Liver (tissue), 9 donors: ENCODE results near the gene ANKRD11. TPM values are rescaled to one million over a fixed set of nuclear protein-coding genes. Genes with fewer than 3 reads are reported as not detected.

Source experiments
- DNase-seq: peaks from one replicate; pipeline ENCODE4 v3.0.0-alpha.2; 2017; ENCODE audit warnings: low spot score
- H3K27ac ChIP-seq, 2 donors: one replicate each; pipeline ENCODE4 v1.7.0; 2013; ENCODE audit warnings: inconsistent platforms in 2 of 2, low read length in 2 of 2, control low read depth in 1 of 2, low read depth in 1 of 2, mild to moderate bottlenecking in 1 of 2
- H3K27me3 ChIP-seq, 4 donors: one replicate each; pipeline versions ENCODE4 v1.6.1 to v1.7.0; 2013; ENCODE audit warnings: low read length in 3 of 4, inconsistent platforms in 1 of 4, mild to moderate bottlenecking in 1 of 4, moderate library complexity in 1 of 4; ENCODE audit not compliant: control insufficient read depth in 4 of 4, insufficient read depth in 4 of 4
- H3K36me3 ChIP-seq, 4 donors: one replicate each; pipeline versions ENCODE4 v1.6.1 to v1.7.0; 2013; ENCODE audit warnings: low read length in 3 of 4, mild to moderate bottlenecking in 3 of 4, low read depth in 1 of 4, moderate library complexity in 1 of 4; ENCODE audit not compliant: control insufficient read depth in 4 of 4, insufficient read depth in 3 of 4
- H3K4me1 ChIP-seq, 4 donors: one replicate each; pipeline versions ENCODE4 v1.6.1 to v1.7.0; 2013; ENCODE audit warnings: low read length in 3 of 4, mild to moderate bottlenecking in 3 of 4, moderate library complexity in 1 of 4; ENCODE audit not compliant: control insufficient read depth in 4 of 4, insufficient read depth in 4 of 4
- H3K4me3 ChIP-seq, 3 donors: one replicate each; pipeline versions ENCODE4 v1.6.1 to v1.7.0; 2013; ENCODE audit warnings: low read length in 3 of 3, control low read depth in 1 of 3, low read depth in 1 of 3, mild to moderate bottlenecking in 1 of 3
- H3K9ac ChIP-seq, 2 donors: one replicate each; pipeline ENCODE4 v1.7.0; 2013; ENCODE audit warnings: low read length in 2 of 2, mild to moderate bottlenecking in 2 of 2, moderate library complexity in 2 of 2, control low read depth in 1 of 2, low read depth in 1 of 2
- H3K9me3 ChIP-seq, 4 donors: one replicate each; pipeline versions ENCODE4 v1.6.1 to v1.7.0; 2013; ENCODE audit warnings: low read length in 3 of 4; ENCODE audit not compliant: control insufficient read depth in 4 of 4
- EGR1 ChIP-seq, 2 donors: IDR thresholded peaks; 2 replicates each; pipeline ENCODE4 v1.6.1; 2016 to 2018; ENCODE audit warnings: antibody characterized with exemption in 2 of 2, low read depth in 2 of 2
- FOXA1 ChIP-seq: IDR thresholded peaks from 2 replicates; pipeline ENCODE4 v1.6.1; 2016; ENCODE audit warnings: antibody characterized with exemption
- FOXA2 ChIP-seq: IDR thresholded peaks from 2 replicates; pipeline ENCODE4 v1.6.1; 2016; ENCODE audit warnings: antibody characterized with exemption
- GABPA ChIP-seq, 2 donors: IDR thresholded peaks in 1 of 2; conservative IDR thresholded peaks in 1 of 2; 2 replicates each; pipeline ENCODE4 v1.6.1; 2016; ENCODE audit warnings: antibody characterized with exemption in 2 of 2, mild to moderate bottlenecking in 1 of 2, moderate library complexity in 1 of 2
- HNF4A ChIP-seq, 2 donors: conservative IDR thresholded peaks; 2 replicates each; pipeline ENCODE4 v1.6.1; 2016; ENCODE audit warnings: antibody characterized with exemption in 2 of 2, mild to moderate bottlenecking in 2 of 2
- HNF4G ChIP-seq: IDR thresholded peaks from 2 replicates; pipeline ENCODE4 v1.6.1; 2016; ENCODE audit warnings: antibody characterized with exemption
- JUND ChIP-seq, 2 donors: IDR thresholded peaks; 2 replicates each; pipeline ENCODE4 v1.6.1; 2016; ENCODE audit warnings: antibody characterized with exemption in 2 of 2
- NR2F2 ChIP-seq: IDR thresholded peaks from 2 replicates; pipeline ENCODE4 v1.6.1; 2016; ENCODE audit warnings: antibody characterized with exemption
- RAD21 ChIP-seq, 2 donors: IDR thresholded peaks; 2 replicates each; pipeline ENCODE4 v1.6.1; 2016; ENCODE audit warnings: antibody characterized with exemption in 2 of 2, mild to moderate bottlenecking in 2 of 2
- RXRA ChIP-seq, 2 donors: IDR thresholded peaks; 2 replicates each; pipeline ENCODE4 v1.6.1; 2017 to 2018; ENCODE audit warnings: antibody characterized with exemption in 2 of 2, mild to moderate bottlenecking in 1 of 2
- SP1 ChIP-seq: IDR thresholded peaks from 2 replicates; pipeline ENCODE4 v1.6.1; 2018; ENCODE audit warnings: antibody characterized with exemption, mild to moderate bottlenecking
- TAF1 ChIP-seq: conservative IDR thresholded peaks from 2 replicates; pipeline ENCODE4 v1.6.1; 2016; ENCODE audit warnings: antibody characterized with exemption, mild to moderate bottlenecking
- YY1 ChIP-seq: IDR thresholded peaks from 2 replicates; pipeline ENCODE4 v1.6.1; 2016; ENCODE audit warnings: antibody characterized with exemption, mild to moderate bottlenecking
- WGBS: extraction: QIAGEN DNeasy Blood & Tissue Kit; methylation state at CpG from one replicate; pipeline ENCODE4 v1.1.7; 2013; 5-methylcytosine and 5-hydroxymethylcytosine counted together
- polyA plus RNA-seq, 2 donors: library from polyadenylated mRNA; stranded (reverse) in 1 of 2; unstranded in 1 of 2; fragments of 200-250 nt in 1 of 2; fragments of >200 nt in 1 of 2; fragmentation: Nextera tagmentation in 1 of 2; extraction: Ambion mirVana in 1 of 2; gene quantifications; one replicate each; pipeline versions ENCODE4 v1.2.1 to v1.2.3, GENCODE V29; 2013 to 2015
- total RNA-seq, 2 donors: library from RNA; depleted of rRNA; stranded (reverse); fragments of >200 nt; gene quantifications; one replicate each; pipeline ENCODE4 v1.2.3, GENCODE V29; 2014
- TF ChIP-seq, protein P1 (sequence below): IDR thresholded peaks from 2 replicates; pipeline ENCODE4 v1.6.1; 2016; ENCODE audit warnings: antibody characterized with exemption
- TF ChIP-seq, protein P2 (sequence below): fragments of 150-350 bp; IDR thresholded peaks from 2 replicates; pipeline ENCODE4 v1.5.1; 2017; ENCODE audit warnings: improper control_type of control experiment, low read depth, low read length; ENCODE audit not compliant: missing input control
- TF ChIP-seq, protein P3 (sequence below): IDR thresholded peaks from 2 replicates; pipeline ENCODE4 v1.6.1; 2016; ENCODE audit warnings: antibody characterized with exemption, mild to moderate bottlenecking
- TF ChIP-seq, protein P4 (sequence below): IDR thresholded peaks from 2 replicates; pipeline ENCODE4 v1.6.1; 2016; ENCODE audit warnings: antibody characterized with exemption
- donor health status: healthy.
- donor health status: healthy.
- donor health status: healthy.
- donor health status: healthy.
- donor health status: healthy.

The ANKRD11 gene
- total and polyA plus RNA-seq, 4 donors, result 16.3 to 55.1 (median 28.0) TPM

DNA sequence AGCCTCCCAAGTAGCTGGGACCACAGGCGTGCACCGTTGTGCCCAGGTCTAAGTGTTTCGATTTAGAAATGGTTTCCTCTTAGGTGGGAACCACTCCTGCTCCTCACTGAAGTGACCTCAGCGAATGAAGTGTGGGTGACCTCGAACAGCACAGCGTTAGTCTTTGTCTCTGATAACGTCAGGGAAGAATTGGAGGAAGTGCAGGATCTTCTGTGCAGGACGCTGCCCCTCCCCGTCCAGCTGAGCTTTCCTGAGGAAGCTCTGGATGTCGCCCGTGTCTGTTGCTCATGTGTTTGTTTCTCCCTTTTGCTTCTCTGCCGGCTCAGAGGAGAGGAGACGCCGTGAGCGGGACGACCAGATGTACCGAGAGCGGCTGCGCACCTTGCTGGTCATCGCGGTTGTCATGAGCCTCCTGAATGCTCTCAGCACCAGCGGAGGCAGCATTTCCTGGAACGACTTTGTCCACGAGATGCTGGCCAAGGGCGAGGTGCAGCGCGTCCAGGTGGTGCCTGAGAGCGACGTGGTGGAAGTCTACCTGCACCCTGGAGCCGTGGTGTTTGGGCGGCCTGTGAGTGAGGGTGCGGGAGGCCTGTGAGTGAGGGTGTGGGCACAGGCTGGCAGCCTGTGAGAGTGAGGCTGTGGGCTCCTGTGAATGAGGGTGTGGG is 33.5 kb upstream of the ANKRD11 start:
- H3K27ac ChIP-seq, result no peak overlapping the region
- no peak overlapping the region for H3K9ac ChIP-seq
- no peak overlapping the region for H3K4me3 ChIP-seq
- DNase-seq, result no peak
- WGBS, result 83% methylated on average over 32 of the region's 32 CpGs
- no peaks in the 10 kb centered on the region for H3K4me1 ChIP-seq
- H3K27me3 ChIP-seq, result no peaks in the 10 kb centered on the region
- peak; percentile 35 for TF ChIP-seq NR2F2
- TF ChIP-seq, protein P1, sequence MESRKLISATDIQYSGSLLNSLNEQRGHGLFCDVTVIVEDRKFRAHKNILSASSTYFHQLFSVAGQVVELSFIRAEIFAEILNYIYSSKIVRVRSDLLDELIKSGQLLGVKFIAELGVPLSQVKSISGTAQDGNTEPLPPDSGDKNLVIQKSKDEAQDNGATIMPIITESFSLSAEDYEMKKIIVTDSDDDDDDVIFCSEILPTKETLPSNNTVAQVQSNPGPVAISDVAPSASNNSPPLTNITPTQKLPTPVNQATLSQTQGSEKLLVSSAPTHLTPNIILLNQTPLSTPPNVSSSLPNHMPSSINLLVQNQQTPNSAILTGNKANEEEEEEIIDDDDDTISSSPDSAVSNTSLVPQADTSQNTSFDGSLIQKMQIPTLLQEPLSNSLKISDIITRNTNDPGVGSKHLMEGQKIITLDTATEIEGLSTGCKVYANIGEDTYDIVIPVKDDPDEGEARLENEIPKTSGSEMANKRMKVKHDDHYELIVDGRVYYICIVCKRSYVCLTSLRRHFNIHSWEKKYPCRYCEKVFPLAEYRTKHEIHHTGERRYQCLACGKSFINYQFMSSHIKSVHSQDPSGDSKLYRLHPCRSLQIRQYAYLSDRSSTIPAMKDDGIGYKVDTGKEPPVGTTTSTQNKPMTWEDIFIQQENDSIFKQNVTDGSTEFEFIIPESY, result no peak
- TF ChIP-seq RAD21 (IDR thresholded peaks at IDR 0.05), result peak; percentile 26 to 35
- no peaks in the 10 kb centered on the region for H3K9me3 ChIP-seq
- H3K36me3 ChIP-seq, result peaks cover 17 to 78% (median 37%) of the 10 kb centered on the region in 4 donors

DNA sequence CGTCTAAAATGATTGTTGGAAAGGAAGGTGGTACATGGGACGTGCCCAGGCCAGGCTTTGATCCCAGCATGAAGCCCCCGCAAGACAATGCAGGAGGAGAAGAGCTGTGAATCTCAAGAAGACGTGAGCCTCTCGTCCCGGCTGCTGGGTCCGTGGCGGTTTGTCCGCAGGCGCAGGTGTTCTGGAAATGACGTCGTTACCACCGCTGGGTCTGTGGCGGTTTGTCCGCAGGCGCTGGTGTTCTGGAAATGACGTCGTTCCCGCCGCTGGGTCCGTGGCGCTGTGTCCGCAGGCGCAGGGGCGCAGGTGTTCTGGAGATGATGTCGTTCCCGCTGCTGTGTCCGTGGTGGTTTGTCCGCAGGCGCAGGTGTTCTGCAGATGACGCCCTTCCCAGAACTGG is 31.9 kb upstream of the ANKRD11 start:
- H3K36me3 ChIP-seq, result peaks cover 19 to 79% (median 45%) of the 10 kb centered on the region in 4 donors
- WGBS, result 97% methylated on average over 31 of the region's 31 CpGs
- DNase-seq, result no peak
- H3K9me3 ChIP-seq, result no peaks in the 10 kb centered on the region
- H3K27ac ChIP-seq, result no peak overlapping the region
- H3K9ac ChIP-seq, result no peak overlapping the region
- H3K4me1 ChIP-seq, result no peaks in the 10 kb centered on the region
- H3K4me3 ChIP-seq, result no peak overlapping the region
- no peaks in the 10 kb centered on the region for H3K27me3 ChIP-seq
- TF ChIP-seq TAF1, result no peak
- TF ChIP-seq, protein P1, result no peak
- no peak for TF ChIP-seq HNF4A (conservative IDR thresholded peaks at IDR 0.05)
- TF ChIP-seq, protein P2, sequence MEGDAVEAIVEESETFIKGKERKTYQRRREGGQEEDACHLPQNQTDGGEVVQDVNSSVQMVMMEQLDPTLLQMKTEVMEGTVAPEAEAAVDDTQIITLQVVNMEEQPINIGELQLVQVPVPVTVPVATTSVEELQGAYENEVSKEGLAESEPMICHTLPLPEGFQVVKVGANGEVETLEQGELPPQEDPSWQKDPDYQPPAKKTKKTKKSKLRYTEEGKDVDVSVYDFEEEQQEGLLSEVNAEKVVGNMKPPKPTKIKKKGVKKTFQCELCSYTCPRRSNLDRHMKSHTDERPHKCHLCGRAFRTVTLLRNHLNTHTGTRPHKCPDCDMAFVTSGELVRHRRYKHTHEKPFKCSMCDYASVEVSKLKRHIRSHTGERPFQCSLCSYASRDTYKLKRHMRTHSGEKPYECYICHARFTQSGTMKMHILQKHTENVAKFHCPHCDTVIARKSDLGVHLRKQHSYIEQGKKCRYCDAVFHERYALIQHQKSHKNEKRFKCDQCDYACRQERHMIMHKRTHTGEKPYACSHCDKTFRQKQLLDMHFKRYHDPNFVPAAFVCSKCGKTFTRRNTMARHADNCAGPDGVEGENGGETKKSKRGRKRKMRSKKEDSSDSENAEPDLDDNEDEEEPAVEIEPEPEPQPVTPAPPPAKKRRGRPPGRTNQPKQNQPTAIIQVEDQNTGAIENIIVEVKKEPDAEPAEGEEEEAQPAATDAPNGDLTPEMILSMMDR, result no peak
- TF ChIP-seq NR2F2, result no peak
- TF ChIP-seq FOXA2, result no peak
- TF ChIP-seq, protein P3, sequence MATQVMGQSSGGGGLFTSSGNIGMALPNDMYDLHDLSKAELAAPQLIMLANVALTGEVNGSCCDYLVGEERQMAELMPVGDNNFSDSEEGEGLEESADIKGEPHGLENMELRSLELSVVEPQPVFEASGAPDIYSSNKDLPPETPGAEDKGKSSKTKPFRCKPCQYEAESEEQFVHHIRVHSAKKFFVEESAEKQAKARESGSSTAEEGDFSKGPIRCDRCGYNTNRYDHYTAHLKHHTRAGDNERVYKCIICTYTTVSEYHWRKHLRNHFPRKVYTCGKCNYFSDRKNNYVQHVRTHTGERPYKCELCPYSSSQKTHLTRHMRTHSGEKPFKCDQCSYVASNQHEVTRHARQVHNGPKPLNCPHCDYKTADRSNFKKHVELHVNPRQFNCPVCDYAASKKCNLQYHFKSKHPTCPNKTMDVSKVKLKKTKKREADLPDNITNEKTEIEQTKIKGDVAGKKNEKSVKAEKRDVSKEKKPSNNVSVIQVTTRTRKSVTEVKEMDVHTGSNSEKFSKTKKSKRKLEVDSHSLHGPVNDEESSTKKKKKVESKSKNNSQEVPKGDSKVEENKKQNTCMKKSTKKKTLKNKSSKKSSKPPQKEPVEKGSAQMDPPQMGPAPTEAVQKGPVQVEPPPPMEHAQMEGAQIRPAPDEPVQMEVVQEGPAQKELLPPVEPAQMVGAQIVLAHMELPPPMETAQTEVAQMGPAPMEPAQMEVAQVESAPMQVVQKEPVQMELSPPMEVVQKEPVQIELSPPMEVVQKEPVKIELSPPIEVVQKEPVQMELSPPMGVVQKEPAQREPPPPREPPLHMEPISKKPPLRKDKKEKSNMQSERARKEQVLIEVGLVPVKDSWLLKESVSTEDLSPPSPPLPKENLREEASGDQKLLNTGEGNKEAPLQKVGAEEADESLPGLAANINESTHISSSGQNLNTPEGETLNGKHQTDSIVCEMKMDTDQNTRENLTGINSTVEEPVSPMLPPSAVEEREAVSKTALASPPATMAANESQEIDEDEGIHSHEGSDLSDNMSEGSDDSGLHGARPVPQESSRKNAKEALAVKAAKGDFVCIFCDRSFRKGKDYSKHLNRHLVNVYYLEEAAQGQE, result no peak
- no peak for TF ChIP-seq YY1
- no peak for TF ChIP-seq RAD21 (IDR thresholded peaks at IDR 0.05)
- TF ChIP-seq EGR1 (IDR thresholded peaks at IDR 0.05; ENCODE audit: low read depth in 2 of 2), result no peak
- no peak for TF ChIP-seq JUND (IDR thresholded peaks at IDR 0.05)
- no peak for TF ChIP-seq HNF4G
- TF ChIP-seq SP1, result no peak
- TF ChIP-seq GABPA (IDR thresholded peaks at IDR 0.05 in 1 of 2, conservative IDR thresholded peaks at IDR 0.05 in 1 of 2), result no peak
- TF ChIP-seq RXRA (IDR thresholded peaks at IDR 0.05), result no peak
- TF ChIP-seq, protein P4, sequence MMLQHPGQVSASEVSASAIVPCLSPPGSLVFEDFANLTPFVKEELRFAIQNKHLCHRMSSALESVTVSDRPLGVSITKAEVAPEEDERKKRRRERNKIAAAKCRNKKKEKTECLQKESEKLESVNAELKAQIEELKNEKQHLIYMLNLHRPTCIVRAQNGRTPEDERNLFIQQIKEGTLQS, result no peak
- no peak for TF ChIP-seq FOXA1
